Mucosa of gallbladder (tissue), 1 donor: ENCODE results near the gene NTN4. TPM values are rescaled to one million over a fixed set of nuclear protein-coding genes. Genes with fewer than 3 reads are reported as not detected.
"Not testable (repeated sequence)": the region's sequence is repeated elsewhere in the genome, so short reads cannot be mapped to it uniquely, and the experiment has no call there.

Experiments used
- DNase-seq: peaks from one replicate; pipeline ENCODE4 v3.0.0-alpha.2; 2020; ENCODE audit warnings: low spot score
- total RNA-seq: library from RNA; stranded (reverse); gene quantifications from one replicate; pipeline ENCODE4 v1.2.1, GENCODE V29; 2021
- donor health status: DM: no; HTN: no; CAD: no.

Gene NTN4
- total RNA-seq, 1 donor from 2014 or later: 35.1 TPM

DNA sequence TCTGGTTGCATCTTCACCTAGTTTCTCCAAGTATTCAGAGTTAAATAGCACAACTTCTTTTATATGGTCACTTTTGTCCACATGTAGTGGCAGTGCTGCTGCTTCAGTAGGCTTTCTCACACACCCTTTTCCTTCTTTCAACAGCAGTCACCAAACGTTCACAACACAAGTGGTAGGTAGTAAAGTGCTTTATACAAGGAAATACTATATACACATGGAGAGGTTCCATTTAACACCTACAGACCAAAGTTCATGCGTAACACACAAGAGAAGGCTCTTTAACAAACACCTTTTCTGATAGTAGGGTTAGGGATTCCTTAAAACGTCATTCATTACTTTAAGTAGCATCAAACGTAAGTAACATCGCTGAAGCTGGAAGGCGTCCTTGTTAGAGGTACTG lies 132.2 kb downstream of the NTN4 start:
- DNase-seq: no peak

DNA sequence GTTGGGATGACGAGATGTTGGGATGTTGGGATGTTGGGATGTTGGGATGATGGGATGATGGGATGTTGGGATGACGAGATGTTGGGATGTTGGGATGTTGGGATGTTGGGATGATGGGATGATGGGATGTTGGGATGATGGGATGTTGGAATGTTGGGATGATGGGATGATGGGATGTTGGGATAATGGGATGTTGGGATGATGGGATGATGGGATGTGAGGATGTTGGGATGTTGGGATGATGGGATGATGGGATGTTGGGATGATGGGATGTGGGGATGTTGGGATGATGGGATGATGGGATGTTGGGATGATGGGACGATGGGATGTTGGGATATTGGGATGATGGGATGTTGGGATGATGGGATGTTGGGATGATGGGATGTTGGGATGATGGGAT lies 135.9 kb downstream of the NTN4 start:
- DNase-seq: not testable (repeated sequence)

DNA sequence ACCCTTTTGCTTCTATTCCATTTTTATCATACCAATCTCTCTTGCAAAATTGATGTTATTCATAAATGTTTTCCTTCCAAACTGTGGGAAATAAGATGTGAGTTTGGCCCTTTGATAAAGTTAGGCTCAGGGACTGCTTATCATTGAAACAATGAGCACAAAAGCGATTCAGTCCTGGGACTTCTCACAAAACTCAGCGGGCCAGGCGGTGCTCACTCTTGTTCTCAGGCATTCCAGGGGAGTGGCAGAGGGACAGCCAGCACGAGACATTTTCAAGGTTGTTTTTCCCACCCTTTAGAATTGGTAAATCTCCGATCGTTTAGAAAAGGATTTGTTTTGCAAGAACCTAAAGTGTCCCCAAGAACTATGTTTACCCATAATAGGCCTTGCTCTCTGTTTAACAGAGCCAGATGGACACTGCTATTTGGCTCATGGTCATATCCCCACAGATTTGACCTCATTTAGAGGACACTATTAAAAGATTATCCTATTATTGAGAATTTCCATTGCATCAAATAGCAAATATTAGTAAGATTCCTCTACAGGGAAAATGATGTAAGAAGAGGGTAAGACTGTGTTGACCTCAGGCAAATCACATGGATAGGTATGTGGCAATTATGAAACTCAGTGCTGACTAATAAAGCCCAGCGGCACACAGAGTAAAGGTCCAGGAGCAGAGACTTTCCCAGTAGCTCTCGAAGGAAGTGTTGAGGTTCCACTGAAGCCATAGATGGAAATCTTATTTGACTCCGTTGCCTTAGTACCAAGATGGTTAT lies 136.6 kb downstream of the NTN4 start:
- no peak for DNase-seq

DNA sequence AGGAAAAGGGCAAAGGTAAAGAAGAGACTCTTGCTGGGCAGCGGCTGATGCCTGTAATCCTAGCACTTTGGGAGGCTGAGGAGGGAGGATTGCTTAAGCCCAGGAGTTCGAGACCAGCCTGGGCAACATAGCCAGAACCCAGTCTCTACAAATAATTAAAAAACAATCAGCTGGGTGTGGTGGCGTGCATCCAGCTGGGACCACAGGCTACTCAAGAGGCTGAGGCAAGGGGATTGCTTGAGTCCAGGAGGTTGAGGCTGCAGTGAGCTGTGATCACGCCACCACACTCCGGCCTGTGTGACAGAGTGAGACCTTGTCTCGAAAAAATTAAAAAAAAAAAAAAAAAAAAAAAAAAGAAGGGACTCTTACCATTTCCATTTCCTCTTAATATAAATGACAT lies 138.9 kb downstream of the NTN4 start:
- no peak for DNase-seq

DNA sequence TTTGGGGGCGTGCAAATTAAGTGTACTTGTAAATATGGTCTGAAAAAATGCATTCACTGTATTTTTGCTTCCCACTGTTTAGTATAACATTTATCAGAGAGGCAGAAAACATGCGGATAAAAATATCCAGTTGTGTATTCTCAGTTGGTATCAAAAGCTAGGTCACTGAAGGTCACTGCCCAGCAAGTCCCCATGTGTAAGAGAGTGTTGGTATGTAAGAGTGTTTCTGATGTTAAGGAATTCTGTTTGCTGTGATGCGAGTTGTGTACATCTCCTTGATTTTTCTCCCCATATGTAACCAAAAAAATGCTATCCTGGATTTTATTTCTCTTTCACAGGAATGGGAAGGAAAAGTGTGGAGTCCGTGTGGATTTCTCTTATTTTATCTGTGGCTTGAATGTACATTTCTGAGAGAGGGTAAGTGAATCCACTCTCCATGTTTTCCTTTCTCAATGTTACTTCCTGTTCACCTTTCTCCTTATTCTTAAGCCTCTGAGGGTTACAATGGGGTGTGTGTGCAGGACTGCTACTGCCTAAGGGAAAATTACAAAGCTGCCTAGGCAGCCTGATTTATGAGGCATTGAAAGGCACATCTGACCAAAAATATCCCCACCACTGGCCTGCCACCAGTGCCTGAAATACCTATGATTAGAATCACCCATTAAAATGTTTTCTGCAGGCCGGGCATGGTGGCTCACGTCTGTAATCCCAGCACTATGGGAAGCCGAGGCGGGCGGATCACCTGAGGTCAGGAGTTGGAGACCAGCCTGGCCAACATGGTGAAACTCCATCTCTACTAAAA lies 141.4 kb downstream of the NTN4 start:
- DNase-seq: no peak

DNA sequence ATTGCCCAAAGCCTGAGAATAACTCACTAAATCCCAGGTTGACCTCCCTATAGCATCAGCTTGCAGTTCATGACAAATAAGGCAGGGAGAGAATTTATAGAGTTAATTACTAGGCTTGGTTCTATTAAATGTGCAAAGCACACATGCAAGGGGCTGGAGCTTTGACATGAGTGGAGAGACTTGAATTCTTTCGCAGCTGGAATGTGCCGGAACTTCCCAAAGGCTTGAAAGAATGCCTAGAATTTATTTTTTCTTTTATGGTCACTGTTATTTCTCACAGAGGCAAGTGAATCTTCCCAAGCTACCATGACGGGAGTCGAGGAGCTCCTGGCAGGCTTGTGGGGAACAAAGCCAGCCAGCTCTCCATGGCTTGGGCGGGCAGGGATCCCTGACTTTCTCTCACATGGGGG lies 143.8 kb downstream of the NTN4 start:
- no peak for DNase-seq

DNA sequence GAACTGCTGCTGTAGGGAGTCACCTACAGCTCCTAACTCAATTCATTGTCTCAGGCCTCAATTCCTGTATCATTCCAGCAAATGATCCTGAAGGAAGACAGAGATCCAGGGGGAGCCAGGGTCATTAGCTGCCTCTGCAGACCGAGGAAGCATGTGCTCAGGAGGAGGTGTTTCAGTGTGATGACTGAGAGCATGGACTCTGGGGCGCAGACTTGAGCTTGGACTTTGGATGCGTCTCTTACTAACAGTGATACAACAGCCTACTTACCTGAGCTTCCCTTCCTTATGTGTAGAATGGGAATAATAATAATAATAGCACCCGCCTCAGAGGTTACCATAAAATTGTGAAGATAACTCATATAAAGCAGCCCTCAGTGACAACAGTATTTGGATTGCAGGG lies 147.3 kb downstream of the NTN4 start:
- DNase-seq: no peak

DNA sequence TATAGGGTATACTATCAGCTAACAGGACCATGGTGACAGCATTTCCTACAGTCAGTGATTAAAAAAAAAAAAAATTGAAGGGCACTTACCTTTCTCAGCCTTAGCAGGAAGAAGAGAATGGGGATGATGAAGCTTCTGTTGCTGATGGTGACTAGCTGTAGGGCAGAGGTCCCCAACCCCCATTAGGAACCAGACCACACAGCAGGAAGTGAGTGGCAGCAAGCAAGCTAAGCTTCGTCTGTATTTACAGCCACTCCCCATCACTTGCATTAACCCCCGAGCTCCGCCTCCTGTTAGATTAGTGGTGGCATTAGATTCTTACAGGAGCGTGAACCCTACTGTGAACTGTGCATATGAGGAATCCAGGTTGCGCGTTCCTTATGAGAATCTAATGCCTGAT lies 148.0 kb downstream of the NTN4 start:
- no peak for DNase-seq

DNA sequence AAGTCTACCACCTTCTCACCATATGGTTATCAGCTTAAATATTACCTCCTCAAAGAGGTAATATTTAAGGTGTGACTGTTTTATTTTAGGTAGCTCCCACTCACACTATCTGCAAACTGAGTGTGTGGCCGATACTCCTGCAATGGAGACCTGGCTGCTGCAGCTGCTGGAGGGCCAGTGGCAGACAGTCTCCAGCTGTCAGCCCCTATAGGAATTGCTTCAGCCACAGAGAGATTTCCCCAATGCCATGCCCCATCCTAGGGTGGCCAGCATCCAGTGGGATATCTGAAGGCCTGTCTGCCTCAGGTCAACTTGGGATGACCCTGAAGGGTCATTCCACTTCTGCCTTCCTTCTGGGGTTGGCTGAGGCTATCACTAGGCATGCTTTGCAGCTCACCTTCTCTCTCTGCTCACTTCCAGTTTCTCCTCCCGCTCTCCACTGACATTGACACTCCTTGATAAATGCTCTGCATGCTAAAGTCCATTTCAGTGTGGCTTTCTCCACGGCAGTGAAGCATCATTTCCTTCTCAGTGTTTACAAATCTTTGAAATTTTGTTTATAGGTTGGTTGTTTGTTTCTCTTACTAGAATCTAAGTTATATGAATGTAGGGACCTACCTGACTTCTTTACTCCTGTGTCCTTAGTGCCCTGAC lies 149.1 kb downstream of the NTN4 start:
- DNase-seq: peak; percentile 21

DNA sequence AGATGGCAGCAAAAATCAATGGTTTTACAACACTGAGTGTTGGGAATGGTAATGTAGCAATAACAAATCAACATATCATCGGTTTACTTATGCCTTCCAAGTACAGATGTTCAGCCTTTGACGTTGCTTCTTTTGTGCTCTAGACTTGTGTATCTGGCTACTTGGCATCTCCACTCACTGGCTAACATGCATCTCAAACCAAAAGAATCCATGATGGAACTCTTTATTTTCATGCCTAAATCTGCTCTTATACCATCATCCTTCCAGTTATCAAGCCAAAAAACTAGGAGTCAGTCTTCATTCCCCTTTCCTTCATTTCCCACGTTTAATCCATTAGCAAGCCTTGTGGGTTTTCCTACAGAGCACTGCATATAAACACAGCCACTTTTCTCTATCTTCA lies 150.0 kb downstream of the NTN4 start:
- no peak for DNase-seq

DNA sequence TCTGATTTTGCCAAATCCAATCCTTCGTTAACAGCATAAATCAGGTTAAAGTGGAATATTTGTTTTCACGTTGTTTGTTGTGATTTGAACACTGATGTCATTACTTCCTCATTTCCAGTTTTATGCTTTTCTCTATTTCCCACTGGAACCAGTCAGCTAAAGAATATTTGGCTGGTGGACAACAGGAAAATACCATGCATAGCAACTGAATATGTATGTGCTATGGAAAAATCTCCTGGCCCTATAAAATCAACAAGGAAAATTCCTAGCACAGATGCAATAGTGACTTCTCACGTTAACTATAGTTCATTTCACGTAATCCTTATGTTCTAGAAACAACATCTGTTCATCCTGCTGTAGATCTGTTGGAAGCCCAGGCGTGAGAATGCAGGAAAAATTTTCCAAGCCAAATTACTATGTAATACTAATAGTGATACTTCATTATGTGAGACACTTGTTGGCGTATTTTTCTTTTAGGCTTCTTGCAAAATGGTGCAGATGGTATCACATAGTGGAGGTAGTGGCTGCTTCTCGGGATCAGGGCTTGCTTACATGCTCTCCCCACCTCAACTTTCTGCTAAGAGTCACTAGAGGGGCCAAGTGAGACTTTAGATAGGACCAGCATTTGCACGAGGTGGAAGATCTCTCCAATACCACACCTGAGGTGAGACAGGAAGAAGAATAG lies 153.0 kb downstream of the NTN4 start:
- DNase-seq: no peak

DNA sequence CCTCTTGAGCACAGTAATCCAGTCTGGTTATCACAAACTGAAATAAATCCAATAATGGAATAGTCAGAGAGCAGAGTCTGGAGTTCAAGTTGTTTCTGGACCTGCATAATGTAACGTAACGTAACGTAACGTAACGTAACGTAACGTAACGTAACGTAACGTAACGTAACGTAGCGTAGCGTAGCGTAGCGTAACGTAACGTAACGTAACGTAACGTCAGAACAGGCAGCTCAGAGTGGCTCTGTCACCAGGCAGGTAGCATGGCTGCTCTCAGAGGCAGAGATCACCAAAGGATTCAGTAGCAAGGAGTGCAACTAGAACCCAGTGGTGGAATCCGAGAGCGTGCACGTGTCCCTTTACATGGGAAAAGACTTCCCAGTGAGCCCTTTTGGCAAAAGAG lies 153.6 kb downstream of the NTN4 start:
- no peak for DNase-seq

DNA sequence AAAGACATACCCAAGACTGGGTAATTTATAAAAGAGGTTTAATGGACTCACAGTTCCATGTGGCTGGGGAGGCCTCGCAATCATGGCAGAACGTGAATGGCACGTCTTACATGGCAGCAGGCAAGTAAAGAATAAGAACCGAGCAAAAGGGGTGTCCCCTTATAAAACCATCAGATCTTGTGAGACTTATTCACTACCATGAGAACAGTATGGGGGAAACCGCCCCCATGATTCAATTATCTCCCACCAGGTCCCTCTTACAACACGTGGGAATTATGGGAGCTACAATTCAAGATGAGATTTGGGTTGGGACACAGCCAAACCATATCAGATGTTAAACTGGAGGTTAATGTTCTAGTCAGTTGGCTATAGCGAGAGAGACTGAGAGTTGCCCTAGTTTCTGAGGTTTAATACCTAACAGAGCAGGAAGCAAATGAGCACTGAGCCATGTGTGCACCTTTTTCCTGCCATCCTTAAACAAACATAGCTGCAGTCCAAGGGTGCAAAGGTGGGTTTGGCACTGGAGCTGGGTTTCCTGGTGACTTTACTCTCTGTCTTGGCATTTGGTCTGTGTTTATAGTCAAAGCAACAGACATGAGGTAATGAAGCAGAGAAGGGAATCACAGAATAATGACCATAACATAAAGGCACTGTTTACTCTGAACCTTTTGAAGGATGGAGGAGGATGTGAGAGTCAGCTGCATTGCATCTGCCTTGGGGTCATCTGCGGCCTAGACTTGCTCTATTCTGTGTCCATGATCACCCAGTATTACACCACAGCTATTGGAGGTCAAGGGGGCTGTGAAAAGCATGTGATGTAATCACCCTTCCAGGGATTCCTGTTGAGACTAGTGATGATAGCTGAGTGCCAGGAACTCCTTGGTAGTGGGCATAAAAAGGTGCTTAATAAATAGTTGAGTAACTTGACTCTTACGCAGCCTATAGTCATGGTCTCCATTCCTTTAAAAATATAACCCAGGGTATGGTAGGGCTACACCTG lies 155.6 kb downstream of the NTN4 start:
- DNase-seq: peak; percentile 87

DNA sequence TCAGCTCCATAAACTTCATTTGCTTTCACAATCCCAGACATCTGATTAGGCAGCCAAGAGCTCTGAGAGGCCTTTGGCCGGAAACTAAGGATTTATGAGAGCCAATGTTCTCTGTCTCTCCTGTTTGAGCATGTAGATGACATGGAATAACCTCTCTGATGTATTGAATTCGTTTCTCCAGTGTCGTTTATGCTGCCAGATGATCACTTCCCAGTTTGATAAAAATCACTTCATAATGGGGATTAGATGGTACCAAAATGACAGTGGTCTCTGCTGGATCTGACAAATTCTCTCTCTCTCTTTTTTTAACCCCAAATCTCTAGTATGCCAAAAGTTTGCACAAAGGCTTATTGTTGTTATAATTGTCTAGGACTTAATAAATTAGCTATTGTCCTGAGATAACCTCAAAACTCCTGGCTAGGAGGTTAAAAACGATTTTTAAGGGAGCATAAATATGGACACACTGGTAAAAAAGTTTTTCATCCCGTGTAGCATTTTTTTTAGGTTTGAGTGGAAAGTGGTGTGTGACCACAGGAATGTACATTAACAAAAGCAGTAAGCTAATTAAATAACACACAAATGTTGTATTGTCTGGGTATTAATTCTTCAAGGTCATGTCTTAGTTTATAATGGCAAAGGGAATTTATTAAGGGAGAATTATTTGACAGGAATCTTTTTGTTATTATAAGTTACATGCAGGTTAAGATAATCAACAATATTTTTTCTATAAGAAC lies 156.7 kb downstream of the NTN4 start:
- no peak for DNase-seq

DNA sequence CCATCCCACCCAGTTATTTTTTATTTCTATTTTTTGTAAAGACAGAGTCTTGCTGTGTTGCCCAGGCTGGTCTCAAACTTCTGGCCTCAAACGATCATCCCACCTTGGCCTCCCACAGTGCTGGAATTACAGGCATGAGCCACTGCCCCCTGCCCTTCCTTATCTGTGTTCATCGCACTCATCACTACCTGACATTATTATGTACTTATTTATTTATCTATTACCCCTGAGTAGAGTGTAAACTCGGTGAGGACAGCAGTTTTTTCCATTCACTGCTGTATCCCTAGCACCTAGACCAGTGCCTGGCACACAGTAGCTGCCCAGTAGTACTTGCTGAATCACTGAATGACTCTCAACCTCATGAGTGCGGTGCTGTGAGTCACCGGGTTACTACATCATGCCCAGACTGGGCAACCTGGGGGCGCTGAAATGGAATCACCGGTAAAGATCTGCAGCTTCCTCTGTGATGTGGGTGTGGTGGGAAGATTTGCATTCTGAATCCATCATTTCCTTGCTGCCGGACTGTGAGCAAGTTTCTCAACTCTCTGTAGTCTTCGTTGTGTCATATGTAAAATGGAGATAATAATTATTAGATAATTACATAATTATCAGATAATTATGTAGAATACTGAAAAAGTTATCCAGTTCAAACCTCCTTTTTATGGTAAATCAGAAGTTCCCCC lies 157.4 kb downstream of the NTN4 start:
- peak; percentile 40 for DNase-seq

DNA sequence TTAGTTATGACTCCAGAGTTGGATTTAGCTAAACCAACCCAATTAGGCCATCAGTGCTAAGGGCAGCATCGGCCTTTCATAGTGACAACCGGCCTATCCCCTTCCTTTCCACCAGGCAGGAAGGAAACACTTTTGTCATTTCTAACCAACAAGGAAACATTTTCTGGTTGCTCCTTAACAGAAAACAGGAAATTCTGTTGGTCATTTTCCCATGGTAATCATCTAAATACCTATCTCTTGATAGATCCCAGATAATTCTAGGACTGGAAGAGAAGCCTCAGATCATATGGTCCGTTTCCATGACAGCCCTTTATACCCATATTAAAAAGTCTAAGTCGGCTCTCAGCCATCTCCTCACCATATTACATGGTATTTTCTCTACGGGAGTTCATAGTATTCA lies 160.1 kb downstream of the NTN4 start:
- DNase-seq: no peak

DNA sequence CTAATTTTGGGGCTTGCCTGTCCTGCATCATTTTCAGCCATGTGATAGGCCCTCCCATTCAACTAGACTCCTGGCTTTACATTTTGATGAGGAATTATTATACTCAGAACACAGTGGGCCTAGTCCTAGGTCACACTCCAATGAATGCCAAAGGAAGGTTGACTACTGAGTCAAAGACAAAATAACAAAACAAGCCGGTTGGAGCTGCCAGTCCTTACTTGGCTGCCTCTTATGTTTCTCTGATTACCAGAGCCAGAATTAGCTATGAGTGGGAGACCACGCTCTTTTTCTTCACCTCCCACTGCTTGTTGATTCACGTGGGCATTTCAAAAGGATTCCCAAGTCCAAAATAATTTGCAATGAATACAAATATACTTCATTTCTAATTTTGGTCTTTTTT lies 161.2 kb downstream of the NTN4 start:
- no peak for DNase-seq

DNA sequence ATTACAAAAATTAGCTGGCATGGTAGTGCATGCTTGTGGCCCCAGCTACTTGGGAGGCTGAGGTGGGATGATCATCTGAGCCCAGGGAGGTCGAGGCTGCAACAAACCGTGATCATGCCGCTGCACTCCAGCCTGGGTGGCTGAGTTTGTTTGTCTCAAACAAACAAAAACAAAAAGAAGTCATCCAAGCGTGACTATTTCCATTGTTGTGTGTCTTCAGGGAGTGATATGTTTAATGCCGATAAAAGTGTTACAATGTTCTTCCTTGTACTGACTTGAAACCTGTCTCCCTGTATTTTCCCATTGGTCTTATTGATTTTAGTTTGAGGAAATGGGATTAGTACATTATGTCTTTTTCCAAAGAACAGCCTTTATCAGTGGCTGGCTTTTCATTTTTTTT lies 163.7 kb downstream of the NTN4 start:
- DNase-seq: no peak

DNA sequence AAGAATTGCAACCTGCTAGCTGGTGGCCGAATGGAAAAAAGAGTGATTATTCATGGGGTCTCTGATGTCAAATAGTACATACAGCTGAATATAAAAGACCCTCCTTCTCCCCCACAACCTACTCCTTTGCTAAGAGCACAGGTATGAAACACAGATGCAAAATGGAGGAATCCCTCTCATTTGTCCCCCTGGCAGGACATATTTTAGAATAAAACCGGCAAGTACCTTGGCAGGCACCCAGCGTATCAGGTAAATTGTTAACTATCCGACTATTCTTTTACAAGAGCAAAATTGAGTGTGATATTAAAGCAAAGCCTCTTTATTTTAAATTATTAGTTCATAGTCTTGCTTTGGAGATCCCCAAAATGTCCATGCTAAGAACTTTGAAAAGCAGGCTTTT lies 165.6 kb downstream of the NTN4 start:
- peak; percentile 64 for DNase-seq

DNA sequence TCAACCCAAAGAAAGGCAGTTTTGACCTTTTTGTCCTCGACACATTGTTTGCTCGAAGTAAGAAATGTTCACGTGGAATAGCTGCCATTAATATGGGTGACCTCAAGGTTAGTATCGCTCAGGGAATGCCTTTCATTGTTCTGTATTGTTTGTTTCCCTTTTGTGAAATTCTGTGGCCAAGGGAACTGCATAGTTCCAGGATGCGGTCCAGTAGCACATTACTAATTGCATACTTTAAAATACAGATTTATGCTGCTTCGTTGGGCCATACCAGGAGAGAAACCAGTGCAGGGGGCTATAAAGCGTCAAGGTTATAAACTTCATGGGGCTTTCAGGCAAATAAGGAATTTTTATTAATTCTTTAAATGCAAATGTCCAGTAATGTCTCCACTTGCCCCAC lies 166.0 kb downstream of the NTN4 start:
- peak; percentile 37 for DNase-seq
